ENCODE results near the gene SENP8. TPM values are rescaled to one million over a fixed set of nuclear protein-coding genes. Genes with fewer than 3 reads are reported as not detected.
"Not testable (repeated sequence)": the region's sequence is repeated elsewhere in the genome, so short reads cannot be mapped to it uniquely, and the experiment has no call there.

SENP8 gene
- total RNA-seq, 1 donor from 2014 or later = 1.5 TPM

GRCh38 chr15:72096796-72097195 lies 21.4 kb upstream of the SENP8 start:
- no peak overlapping the region for H3K27ac Mint-ChIP-seq
- no peaks in the 10 kb centered on the region for H3K36me3 Mint-ChIP-seq (ENCODE audit: low read depth)
- no peak for DNase-seq (ENCODE audit: low spot score)
- H3K4me1 Mint-ChIP-seq (ENCODE audit: low read depth) = no peaks in the 10 kb centered on the region
- H3K4me3 Mint-ChIP-seq (ENCODE audit: low read depth) = no peak overlapping the region
- intact Hi-C loops (cut with micrococcal nuclease) = no loop called here
- H3K9me3 Mint-ChIP-seq = no peaks in the 10 kb centered on the region
- H3K27me3 Mint-ChIP-seq (ENCODE audit: low read depth) = no peaks in the 10 kb centered on the region

GRCh38 chr15:72098040-72098439 lies 20.2 kb upstream of the SENP8 start:
- intact Hi-C loops (cut with micrococcal nuclease) = no loop called here
- no peaks in the 10 kb centered on the region for H3K4me1 Mint-ChIP-seq (ENCODE audit: low read depth)
- H3K4me3 Mint-ChIP-seq (ENCODE audit: low read depth) = no peak overlapping the region
- DNase-seq (ENCODE audit: low spot score) = no peak
- H3K27me3 Mint-ChIP-seq (ENCODE audit: low read depth) = no peaks in the 10 kb centered on the region
- no peaks in the 10 kb centered on the region for H3K9me3 Mint-ChIP-seq
- no peak overlapping the region for H3K27ac Mint-ChIP-seq
- no peaks in the 10 kb centered on the region for H3K36me3 Mint-ChIP-seq (ENCODE audit: low read depth)

GRCh38 chr15:72099155-72099554 lies 19.0 kb upstream of the SENP8 start:
- intact Hi-C loops (cut with micrococcal nuclease) = no loop called here
- Mint-ChIP-seq H3K36me3 (ENCODE audit: low read depth) (no peaks in the 10 kb centered on the region), H3K27me3 (ENCODE audit: low read depth) (no peaks in the 10 kb centered on the region), H3K27ac (no peak overlapping the region), H3K9me3 (no peaks in the 10 kb centered on the region), H3K4me1 (ENCODE audit: low read depth) (no peaks in the 10 kb centered on the region), H3K4me3 (ENCODE audit: low read depth) (no peak overlapping the region)
- no peak for DNase-seq (ENCODE audit: low spot score)

GRCh38 chr15:72100551-72100950 lies 17.7 kb upstream of the SENP8 start:
- H3K4me1 Mint-ChIP-seq (ENCODE audit: low read depth); H3K4me3 Mint-ChIP-seq (ENCODE audit: low read depth); H3K27ac Mint-ChIP-seq; H3K27me3 Mint-ChIP-seq (ENCODE audit: low read depth); intact Hi-C loops (cut with micrococcal nuclease); DNase-seq (ENCODE audit: low spot score); H3K9me3 Mint-ChIP-seq; H3K36me3 Mint-ChIP-seq (ENCODE audit: low read depth): not testable (repeated sequence)

GRCh38 chr15:72105111-72105510 lies 13.1 kb upstream of the SENP8 start:
- Mint-ChIP-seq H3K4me1 (ENCODE audit: low read depth) (peaks cover 2% of the 10 kb centered on the region), H3K4me3 (ENCODE audit: low read depth) (no peak overlapping the region), H3K27ac (no peak overlapping the region), H3K9me3 (no peaks in the 10 kb centered on the region), H3K27me3 (ENCODE audit: low read depth) (no peaks in the 10 kb centered on the region), H3K36me3 (ENCODE audit: low read depth) (no peaks in the 10 kb centered on the region)
- DNase-seq (ENCODE audit: low spot score) = no peak
- intact Hi-C loops (cut with micrococcal nuclease) = no loop called here

GRCh38 chr15:72106068-72106467 lies 12.1 kb upstream of the SENP8 start:
- intact Hi-C loops (cut with micrococcal nuclease) = no loop called here
- DNase-seq (ENCODE audit: low spot score) = no peak
- no peaks in the 10 kb centered on the region for H3K9me3 Mint-ChIP-seq
- peaks cover 2% of the 10 kb centered on the region for H3K4me1 Mint-ChIP-seq (ENCODE audit: low read depth)
- H3K27ac Mint-ChIP-seq = no peak overlapping the region
- H3K36me3 Mint-ChIP-seq (ENCODE audit: low read depth) = no peaks in the 10 kb centered on the region
- H3K27me3 Mint-ChIP-seq (ENCODE audit: low read depth) = no peaks in the 10 kb centered on the region
- no peak overlapping the region for H3K4me3 Mint-ChIP-seq (ENCODE audit: low read depth)

GRCh38 chr15:72110355-72110754 lies 7.8 kb upstream of the SENP8 start:
- DNase-seq (ENCODE audit: low spot score) = no peak
- Mint-ChIP-seq H3K36me3 (ENCODE audit: low read depth) (no peaks in the 10 kb centered on the region), H3K27ac (no peak overlapping the region), H3K27me3 (ENCODE audit: low read depth) (peaks cover 7% of the 10 kb centered on the region), H3K4me1 (ENCODE audit: low read depth) (peaks cover 9% of the 10 kb centered on the region), H3K9me3 (no peaks in the 10 kb centered on the region), H3K4me3 (ENCODE audit: low read depth) (no peak overlapping the region)
- intact Hi-C loops (cut with micrococcal nuclease) = no loop called here

GRCh38 chr15:72112116-72112515 lies 6.1 kb upstream of the SENP8 start:
- Mint-ChIP-seq H3K9me3 (no peaks in the 10 kb centered on the region), H3K27me3 (ENCODE audit: low read depth) (peaks cover 8% of the 10 kb centered on the region), H3K4me1 (ENCODE audit: low read depth) (peaks cover 23% of the 10 kb centered on the region), H3K27ac (no peak overlapping the region), H3K4me3 (ENCODE audit: low read depth) (no peak overlapping the region), H3K36me3 (ENCODE audit: low read depth) (no peaks in the 10 kb centered on the region)
- intact Hi-C loops (cut with micrococcal nuclease) = no loop called here
- DNase-seq (ENCODE audit: low spot score) = no peak

GRCh38 chr15:72112805-72113204 lies 5.4 kb upstream of the SENP8 start:
- no peaks in the 10 kb centered on the region for H3K9me3 Mint-ChIP-seq
- no peak for DNase-seq (ENCODE audit: low spot score)
- no peak overlapping the region for H3K4me3 Mint-ChIP-seq (ENCODE audit: low read depth)
- intact Hi-C loops (cut with micrococcal nuclease) = no loop called here
- H3K36me3 Mint-ChIP-seq (ENCODE audit: low read depth) = no peaks in the 10 kb centered on the region
- H3K4me1 Mint-ChIP-seq (ENCODE audit: low read depth) = peaks cover 23% of the 10 kb centered on the region
- H3K27ac Mint-ChIP-seq = no peak overlapping the region
- peaks cover 8% of the 10 kb centered on the region for H3K27me3 Mint-ChIP-seq (ENCODE audit: low read depth)

GRCh38 chr15:72113347-72114031 lies 4.7 kb upstream of the SENP8 start:
- Mint-ChIP-seq H3K36me3 (ENCODE audit: low read depth) (no peaks in the 10 kb centered on the region), H3K9me3 (no peaks in the 10 kb centered on the region), H3K4me1 (ENCODE audit: low read depth) (peaks cover 20% of the 10 kb centered on the region), H3K27me3 (ENCODE audit: low read depth) (peaks cover 8% of the 10 kb centered on the region), H3K4me3 (ENCODE audit: low read depth) (no peak overlapping the region), H3K27ac (no peak overlapping the region)
- no peak for DNase-seq (ENCODE audit: low spot score)
- intact Hi-C loops (cut with micrococcal nuclease) = no loop called here

GRCh38 chr15:72116731-72117485 lies 1.3 kb upstream of the SENP8 start:
- Mint-ChIP-seq H3K27ac (peak overlapping the region; percentile 71), H3K4me1 (ENCODE audit: low read depth) (peaks cover 30% of the 10 kb centered on the region), H3K27me3 (ENCODE audit: low read depth) (peaks cover 8% of the 10 kb centered on the region), H3K36me3 (ENCODE audit: low read depth) (no peaks in the 10 kb centered on the region), H3K4me3 (ENCODE audit: low read depth) (peak overlapping the region; percentile 90), H3K9me3 (no peaks in the 10 kb centered on the region)
- peak; percentile 11 for DNase-seq (ENCODE audit: low spot score)
- intact Hi-C loops (cut with micrococcal nuclease) = loop anchor here (5.0 kb wide), 2 partner anchors 110 to 355 kb away; partner anchors contain the start of gene ARIH1

GRCh38 chr15:72117486-72118016 lies 652 bp upstream of the SENP8 start:
- Mint-ChIP-seq H3K27me3 (ENCODE audit: low read depth) (peaks cover 8% of the 10 kb centered on the region), H3K4me3 (ENCODE audit: low read depth) (peak overlapping the region; percentile 90), H3K9me3 (no peaks in the 10 kb centered on the region), H3K4me1 (ENCODE audit: low read depth) (peaks cover 30% of the 10 kb centered on the region), H3K27ac (peak overlapping the region; percentile 71), H3K36me3 (ENCODE audit: low read depth) (no peaks in the 10 kb centered on the region)
- intact Hi-C loops (cut with micrococcal nuclease) = loop anchor here (2.0 to 5.0 kb wide), 3 partner anchors 110 to 355 kb away; partner anchors contain the start of genes ARIH1 and PARP6
- peak; percentile 69 for DNase-seq (ENCODE audit: low spot score)

- no peak overlapping the region for H3K4me3 Mint-ChIP-seq (ENCODE audit: low read depth)
- no peaks in the 10 kb centered on the region for H3K9me3 Mint-ChIP-seq
- intact Hi-C loops (cut with micrococcal nuclease) = no loop called here
- no peaks in the 10 kb centered on the region for H3K36me3 Mint-ChIP-seq (ENCODE audit: low read depth)
- H3K4me1 Mint-ChIP-seq (ENCODE audit: low read depth) = peaks cover 2% of the 10 kb centered on the region
- no peak for DNase-seq (ENCODE audit: low spot score)
- no peak overlapping the region for H3K27ac Mint-ChIP-seq
- peaks cover 3% of the 10 kb centered on the region for H3K27me3 Mint-ChIP-seq (ENCODE audit: low read depth)
Measured at GRCh38 chr15:72124218-72124617, 6.0 kb downstream of the SENP8 start.
